ENCODE results near the gene PYGO1. TPM values are rescaled to one million over a fixed set of nuclear protein-coding genes. Genes with fewer than 3 reads are reported as not detected.
"Not testable (repeated sequence)": the region's sequence is repeated elsewhere in the genome, so short reads cannot be mapped to it uniquely, and the experiment has no call there.

Gene PYGO1, protein sequence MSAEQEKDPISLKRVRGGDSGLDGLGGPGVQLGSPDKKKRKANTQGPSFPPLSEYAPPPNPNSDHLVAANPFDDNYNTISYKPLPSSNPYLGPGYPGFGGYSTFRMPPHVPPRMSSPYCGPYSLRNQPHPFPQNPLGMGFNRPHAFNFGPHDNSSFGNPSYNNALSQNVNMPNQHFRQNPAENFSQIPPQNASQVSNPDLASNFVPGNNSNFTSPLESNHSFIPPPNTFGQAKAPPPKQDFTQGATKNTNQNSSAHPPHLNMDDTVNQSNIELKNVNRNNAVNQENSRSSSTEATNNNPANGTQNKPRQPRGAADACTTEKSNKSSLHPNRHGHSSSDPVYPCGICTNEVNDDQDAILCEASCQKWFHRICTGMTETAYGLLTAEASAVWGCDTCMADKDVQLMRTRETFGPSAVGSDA
- total RNA-seq (2014; rRNA removed; shearing (Covaris generic)), result not detected in 2 replicates

DNA sequence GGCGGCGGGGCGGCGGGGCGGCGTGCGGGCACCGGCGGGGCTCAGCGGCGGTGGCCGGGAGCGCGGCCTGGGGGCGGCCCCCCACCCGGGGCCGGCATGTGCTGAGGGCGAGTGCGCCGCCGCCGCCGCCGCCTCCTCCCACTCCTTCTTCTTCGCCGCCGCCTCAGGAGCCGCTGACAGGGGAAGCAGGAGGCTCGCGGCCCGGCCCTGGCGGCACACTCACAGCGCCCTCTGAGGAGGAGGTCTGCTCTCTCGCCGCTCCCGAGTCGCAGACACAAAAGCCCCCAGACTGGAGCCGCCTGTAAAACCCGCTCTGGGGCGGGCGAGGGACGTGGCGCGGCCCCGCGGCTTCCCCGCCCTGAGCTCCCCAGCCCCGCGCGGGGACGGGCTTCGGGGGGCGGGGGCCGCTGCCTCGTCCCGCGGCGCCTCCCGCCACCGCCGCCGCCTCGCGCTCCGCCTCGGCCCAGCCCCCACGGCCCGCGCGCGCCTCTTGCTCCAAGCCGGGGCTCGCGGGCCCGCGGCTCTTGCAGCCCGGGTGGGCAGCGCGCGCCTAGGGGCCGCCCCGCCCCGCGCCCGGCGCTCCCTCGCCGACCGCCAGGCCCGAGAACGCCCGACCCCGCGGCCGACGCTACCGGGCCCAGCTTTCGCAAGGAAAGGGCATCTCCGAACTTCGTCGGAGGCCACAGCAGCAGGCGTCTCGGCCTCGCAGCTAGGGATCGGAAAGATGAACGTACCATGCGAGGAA, at the start of gene PYGO1:
Gene PYGO1, minus strand, starts transcription at position 276 of the 745 bp plus-strand sequence. CDS start 462 bp downstream, outside the sequence.
- DNase-seq (ENCODE audit: low spot score), result no peak

DNA sequence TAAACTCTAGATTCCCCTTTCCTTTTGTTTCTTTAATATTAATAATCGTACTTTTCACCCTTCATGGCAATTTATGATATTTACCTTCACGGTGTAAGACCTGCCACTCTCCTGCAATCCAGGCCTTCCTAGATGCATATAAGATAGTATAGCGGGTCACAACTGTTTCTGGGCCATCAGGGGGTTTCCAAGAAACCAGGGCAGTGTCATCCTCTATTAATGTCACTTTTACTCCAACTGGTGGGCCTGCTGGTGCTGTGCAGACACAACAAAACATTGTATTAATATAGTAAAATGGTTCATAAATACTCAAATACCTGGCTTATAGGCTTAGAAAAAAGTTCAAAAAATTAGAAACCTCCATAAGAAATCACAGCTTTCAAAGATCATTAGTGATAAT, 48.9 kb upstream of the PYGO1 start:
- DNase-seq (ENCODE audit: low spot score), result no peak

- no peak for DNase-seq (ENCODE audit: low spot score)
Measured at GRCh38 chr15:55633731-55634130, 45.6 kb upstream of the PYGO1 start.

- no peak for DNase-seq (ENCODE audit: low spot score)
Measured at GRCh38 chr15:55632434-55632833, 44.3 kb upstream of the PYGO1 start.

DNA sequence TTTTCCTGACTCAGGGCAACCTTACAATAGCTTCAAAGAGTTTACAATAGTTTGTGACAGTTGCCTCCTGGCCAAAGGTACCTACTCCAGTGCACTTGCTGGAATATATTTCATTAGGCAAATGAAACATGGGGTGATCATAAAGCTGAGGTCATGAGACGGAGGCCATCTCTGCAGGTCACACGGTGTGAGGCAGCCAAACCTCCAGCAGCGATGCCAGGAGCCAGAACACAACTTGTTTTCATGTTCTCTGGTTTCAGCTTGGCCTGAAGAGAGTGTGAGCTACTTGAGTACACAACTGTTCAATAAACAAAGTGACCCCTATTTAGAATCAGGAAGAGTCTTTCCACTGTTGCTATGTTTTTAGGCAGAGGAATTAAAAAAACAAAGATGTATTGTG, 42.7 kb upstream of the PYGO1 start:
- no peak for DNase-seq (ENCODE audit: low spot score)

GRCh38 chr15:55628369-55628730, 40.2 kb upstream of the PYGO1 start:
- DNase-seq (ENCODE audit: low spot score), result no peak

- DNase-seq (ENCODE audit: low spot score), result peak; percentile 78
Measured at GRCh38 chr15:55627730-55628368, 39.7 kb upstream of the PYGO1 start.

- no peak for DNase-seq (ENCODE audit: low spot score)
Measured at GRCh38 chr15:55619783-55620182, 31.6 kb upstream of the PYGO1 start.

GRCh38 chr15:55618387-55618786, 30.2 kb upstream of the PYGO1 start:
- no peak for DNase-seq (ENCODE audit: low spot score)

GRCh38 chr15:55615445-55615844, 27.3 kb upstream of the PYGO1 start:
- DNase-seq (ENCODE audit: low spot score), result no peak

- DNase-seq (ENCODE audit: low spot score), result no peak
Measured at GRCh38 chr15:55613727-55614126, 25.6 kb upstream of the PYGO1 start.

DNA sequence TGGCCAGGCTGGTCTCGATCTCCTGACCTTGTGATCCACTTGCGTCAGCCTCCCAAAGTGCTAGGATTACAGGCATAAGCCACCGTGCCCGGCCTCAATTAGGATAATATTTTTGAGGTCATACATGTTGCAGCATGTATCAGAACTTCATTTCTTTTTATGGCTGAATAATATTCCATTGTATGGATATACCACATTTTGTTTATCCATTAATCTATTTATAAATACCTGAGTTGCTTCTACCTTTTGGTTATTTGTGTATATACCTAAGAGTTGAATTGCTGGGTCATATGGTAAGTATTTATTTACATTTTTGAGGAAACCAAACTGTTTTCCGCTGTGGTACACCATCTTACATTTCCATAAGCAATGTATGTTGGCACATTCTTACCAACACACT, 18.1 kb upstream of the PYGO1 start:
- DNase-seq (ENCODE audit: low spot score), result no peak

DNA sequence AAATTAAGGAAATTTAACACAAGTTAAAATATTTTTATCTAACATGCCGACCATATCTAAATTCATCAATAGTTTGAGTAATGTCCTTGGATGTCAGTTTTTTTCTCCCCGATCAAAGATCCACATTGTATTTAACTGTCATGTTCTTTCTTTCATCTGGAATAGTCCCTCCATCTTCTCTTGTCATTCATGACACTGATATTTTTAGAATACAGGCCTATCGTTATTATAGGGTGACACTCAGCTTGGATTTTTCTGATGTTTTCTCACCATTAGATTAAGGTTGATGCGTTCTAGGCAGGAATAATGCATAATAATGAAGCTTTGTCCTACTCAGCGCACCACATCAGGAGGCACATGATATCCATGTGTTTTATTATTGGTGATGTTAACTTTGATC, 13.2 kb upstream of the PYGO1 start:
- no peak for DNase-seq (ENCODE audit: low spot score)

- DNase-seq (ENCODE audit: low spot score), result no peak
Measured at GRCh38 chr15:55599439-55599838, 11.3 kb upstream of the PYGO1 start.

DNA sequence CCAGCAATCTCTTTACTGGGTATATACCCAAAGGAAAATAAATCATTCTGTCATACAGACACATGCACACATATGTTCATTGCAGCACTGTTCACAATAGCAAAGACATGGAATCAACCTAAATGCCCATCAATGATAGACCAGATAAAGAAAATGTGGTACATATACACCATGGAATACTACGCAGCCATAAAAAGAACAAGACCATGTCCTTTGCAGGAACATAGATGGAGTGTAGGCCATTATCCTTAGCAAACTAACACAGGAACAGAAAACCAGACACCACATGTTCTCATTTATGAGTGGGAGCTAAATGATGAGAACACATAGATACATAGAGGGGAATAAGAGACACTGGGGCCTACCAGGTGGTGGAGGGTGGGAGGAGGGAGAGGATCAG, 4.9 kb upstream of the PYGO1 start:
- not testable (repeated sequence) for DNase-seq (ENCODE audit: low spot score)

- DNase-seq (ENCODE audit: low spot score), result no peak
Measured at GRCh38 chr15:55590788-55591187, 2.6 kb upstream of the PYGO1 start.

DNA sequence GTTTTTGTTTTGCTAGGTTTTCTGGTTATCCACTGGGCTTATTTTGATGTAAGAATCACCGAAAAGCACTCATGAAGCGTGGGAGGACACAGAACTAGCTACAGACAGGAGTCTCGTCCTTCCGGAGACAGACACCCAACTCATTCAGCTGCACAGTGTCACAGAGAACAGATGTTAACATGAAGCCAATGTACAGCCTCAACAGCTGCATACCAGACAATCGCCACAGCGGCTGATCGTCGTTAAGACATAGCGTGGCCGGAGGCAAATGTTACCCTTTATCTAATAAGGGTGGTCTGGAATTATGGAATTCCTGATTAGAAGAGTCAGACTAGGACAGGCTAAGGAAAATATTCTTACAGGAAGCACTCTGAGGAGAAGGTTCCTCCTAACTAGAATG, 1.1 kb upstream of the PYGO1 start:
- DNase-seq (ENCODE audit: low spot score), result no peak

GRCh38 chr15:55588815-55589115, 620 bp upstream of the PYGO1 start:
- DNase-seq (ENCODE audit: low spot score), result no peak

GRCh38 chr15:55587321-55588069, 650 bp downstream of the PYGO1 start:
- DNase-seq (ENCODE audit: low spot score), result no peak

DNA sequence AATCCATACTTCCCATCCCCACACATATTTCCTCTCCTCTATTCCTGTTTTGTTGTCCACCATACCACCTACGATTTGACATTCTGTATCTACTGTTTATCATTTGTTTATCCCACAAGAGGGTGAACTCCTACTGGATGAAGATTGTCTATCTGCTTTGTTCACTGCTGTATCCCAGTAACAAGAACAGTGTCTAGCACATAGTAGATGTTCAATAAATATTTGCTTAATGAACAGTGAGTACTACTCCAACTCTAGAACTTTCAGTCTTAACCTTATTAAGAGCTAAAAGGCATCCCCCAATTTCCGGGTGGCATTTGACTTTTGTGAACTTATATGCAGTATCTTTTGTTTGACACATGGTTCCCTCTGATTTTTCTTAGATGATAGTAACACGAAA, 1.3 kb downstream of the PYGO1 start:
- no peak for DNase-seq (ENCODE audit: low spot score)

DNA sequence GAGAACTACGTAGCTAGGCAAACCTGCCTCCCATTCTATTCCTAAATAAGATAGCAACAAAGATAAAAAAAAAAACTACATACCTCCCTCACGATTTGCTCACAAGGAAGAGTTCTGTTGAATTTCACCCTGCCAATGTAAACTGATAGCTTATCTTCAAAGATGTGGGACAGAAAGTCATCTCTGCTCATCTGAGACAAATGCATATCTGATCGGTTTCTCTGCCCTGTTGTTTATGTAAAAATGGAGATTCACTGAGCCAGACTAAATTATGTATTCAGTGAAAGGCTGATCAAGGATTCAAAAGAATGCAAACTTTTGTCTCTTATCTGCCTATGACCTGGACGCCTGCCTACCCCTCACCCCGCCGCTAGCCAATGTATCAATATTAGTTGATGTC, 11.2 kb downstream of the PYGO1 start:
- no peak for DNase-seq (ENCODE audit: low spot score)

GRCh38 chr15:55574096-55574495, 14.0 kb downstream of the PYGO1 start:
- DNase-seq (ENCODE audit: low spot score), result no peak

Measured in HT-29 (cell line).